ENCODE results near the gene HDAC11.

HDAC11 gene

DNA sequence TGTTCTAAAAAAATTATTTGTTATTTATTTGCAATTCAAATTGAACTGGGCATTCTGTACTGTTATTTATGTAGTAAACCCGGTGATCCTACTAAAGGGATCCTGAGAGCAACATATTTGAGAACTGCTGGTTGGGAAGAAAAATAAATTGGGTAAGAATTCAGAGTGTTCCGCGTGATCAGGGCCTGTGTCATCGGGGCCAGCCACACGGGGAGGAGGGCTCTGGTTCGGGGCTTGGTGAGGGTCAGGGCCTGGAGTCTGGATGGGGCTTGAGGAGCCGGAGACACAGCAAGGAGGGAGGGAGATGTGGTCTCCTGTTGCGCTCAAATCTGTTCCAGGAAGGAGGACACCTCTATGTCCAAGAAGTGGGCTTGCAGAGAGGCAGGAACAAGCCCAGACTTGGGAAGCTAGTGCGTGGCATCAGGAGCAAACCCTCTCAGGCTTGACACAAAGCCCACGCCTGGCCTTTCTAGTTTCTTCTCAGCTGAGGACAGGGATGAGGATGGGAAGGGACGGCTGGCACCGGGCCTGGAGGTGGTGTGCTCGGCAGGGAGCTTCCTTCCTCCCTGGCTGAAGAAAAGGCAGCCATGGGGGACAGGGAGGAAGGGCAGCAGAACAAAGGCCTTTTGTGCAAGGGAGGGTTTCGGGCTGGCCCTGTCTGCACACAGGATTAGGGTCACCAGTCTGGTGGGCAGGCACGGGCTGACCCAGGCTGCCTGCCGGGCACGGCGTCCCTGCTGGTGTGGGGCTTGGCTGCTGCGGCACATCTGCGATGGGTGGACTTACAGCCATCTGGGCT is 45.9 kb downstream of the HDAC11 start:
- no peak for DNase-seq (ENCODE audit: low read depth in 2 of 2)

GRCh38 chr3:13526626-13526949 is 46.5 kb downstream of the HDAC11 start:
- no peak for DNase-seq (ENCODE audit: low read depth in 2 of 2)

DNA sequence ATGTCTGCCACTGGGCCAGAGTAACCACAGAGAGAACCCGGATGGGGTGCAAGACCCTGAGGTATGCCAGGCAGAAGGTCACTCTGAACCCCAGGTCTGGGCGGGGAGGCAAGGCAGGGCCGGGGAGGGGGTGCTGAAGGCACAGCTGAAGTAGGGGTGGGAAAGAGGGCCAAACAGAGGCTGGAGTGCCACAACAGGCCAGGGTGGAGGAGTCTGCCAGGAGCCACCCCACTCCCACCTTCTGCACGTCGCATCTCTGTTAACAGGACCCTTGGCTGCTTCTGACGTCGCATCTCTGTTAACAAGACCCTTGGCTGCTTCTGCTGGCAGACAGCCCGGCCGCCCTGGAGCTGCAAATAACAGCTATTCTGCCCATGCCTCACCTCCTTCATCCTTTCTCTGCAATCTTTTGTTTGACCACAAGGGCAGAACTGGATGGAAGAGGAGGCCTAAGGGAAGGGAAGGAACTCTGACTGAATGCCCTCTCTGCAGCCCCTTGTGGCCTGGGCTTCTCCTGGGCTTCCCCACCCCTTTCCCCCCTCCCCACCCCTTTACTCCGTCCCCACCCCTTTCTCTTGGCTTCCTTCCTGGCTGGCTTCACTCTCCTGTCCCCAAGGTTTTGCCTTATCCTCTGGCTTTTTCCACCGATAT is 48.2 kb downstream of the HDAC11 start:
- DNase-seq (ENCODE audit: low read depth in 2 of 2): no peak

DNA sequence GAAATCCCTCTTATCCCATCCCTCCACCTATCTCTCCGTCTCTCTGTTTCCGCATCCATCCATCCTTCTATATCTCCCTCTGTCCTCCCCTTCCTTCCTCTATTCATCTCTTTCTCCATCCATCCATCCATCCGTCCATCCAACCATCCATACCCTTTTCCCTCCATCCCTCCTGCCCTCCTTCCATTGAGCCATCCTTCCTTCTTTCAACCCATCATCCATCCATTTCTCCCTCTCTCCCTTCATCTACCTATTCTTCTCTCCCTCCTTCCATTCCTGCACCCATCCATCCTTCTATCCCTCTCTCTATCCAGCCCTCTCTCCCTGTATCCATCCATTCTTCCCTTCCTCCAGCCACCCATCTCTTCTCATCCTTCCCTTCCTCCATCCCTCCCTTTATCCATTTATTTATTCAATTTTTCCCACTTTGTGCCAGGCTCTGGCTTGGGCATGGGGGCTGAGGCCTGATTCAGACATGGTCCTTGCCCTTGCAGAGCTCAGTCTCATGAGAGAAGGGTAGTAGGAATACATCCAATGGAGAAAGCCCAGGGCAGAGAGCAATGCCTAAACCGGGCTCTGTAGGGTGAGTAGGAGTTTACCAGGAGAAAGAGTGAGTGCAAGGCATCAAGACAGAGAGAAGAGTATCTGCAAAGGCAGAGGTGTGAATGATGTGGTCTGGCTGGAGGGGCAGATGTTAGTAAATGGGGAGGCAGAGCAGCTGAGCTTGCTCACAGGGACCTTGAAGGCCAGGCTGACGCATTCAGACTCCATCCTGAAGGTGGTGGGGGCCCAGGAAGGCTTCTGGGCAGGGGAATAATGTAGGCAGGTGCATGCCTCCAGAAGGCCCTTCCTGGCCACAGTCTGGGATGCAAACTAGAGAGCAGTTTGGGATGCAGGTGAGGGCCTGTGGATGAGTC is 49.3 kb downstream of the HDAC11 start:
- DNase-seq (ENCODE audit: low read depth in 2 of 2): no peak

- DNase-seq (ENCODE audit: low read depth in 2 of 2): no peak
These were observed 50.3 kb downstream of the HDAC11 start for GRCh38 chr3:13530241-13531009.

- no peak for DNase-seq (ENCODE audit: low read depth in 2 of 2)
These were observed 52.0 kb downstream of the HDAC11 start for GRCh38 chr3:13532085-13532484.

GRCh38 chr3:13532631-13533030 is 52.5 kb downstream of the HDAC11 start:
- no peak for DNase-seq (ENCODE audit: low read depth in 2 of 2)

DNA sequence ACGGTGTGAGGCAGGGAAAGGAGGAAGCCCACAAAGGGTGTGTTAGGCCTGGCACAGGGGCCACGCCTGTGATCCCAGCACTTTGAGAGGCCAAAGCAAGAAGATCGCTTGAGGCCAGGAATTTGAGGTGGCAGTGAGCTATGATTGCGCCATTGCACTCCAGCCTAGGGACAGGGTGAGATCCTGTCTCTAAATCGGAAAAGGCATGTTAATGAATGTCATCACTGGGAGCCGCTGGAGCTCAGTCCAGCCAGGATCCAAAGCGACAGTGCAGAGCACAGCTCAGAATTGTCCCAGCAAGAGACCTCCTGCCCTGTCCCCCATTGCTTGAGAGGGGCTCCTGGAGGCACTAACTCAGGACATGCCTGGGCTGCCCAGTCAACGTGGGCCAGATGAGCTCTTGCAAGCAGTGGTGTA is 53.8 kb downstream of the HDAC11 start:
- DNase-seq (ENCODE audit: low read depth in 2 of 2): no peak

GRCh38 chr3:13535526-13535875 is 55.4 kb downstream of the HDAC11 start:
- DNase-seq (ENCODE audit: low read depth in 2 of 2): no peak

- no peak for DNase-seq (ENCODE audit: low read depth in 2 of 2)
These were observed 55.8 kb downstream of the HDAC11 start for GRCh38 chr3:13535905-13536304.

GRCh38 chr3:13536432-13536831 is 56.3 kb downstream of the HDAC11 start:
- no peak for DNase-seq (ENCODE audit: low read depth in 2 of 2)

- DNase-seq (ENCODE audit: low read depth in 2 of 2): no peak
These were observed 56.7 kb downstream of the HDAC11 start for GRCh38 chr3:13536832-13537231.

- DNase-seq (ENCODE audit: low read depth in 2 of 2): no peak
These were observed 57.3 kb downstream of the HDAC11 start for GRCh38 chr3:13537244-13537908.

- DNase-seq (ENCODE audit: low read depth in 2 of 2): no peak
These were observed 57.8 kb downstream of the HDAC11 start for GRCh38 chr3:13537909-13538296.

- no peak for DNase-seq (ENCODE audit: low read depth in 2 of 2)
These were observed 58.6 kb downstream of the HDAC11 start for GRCh38 chr3:13538520-13539291.

- DNase-seq (ENCODE audit: low read depth in 2 of 2): no peak
These were observed 59.2 kb downstream of the HDAC11 start for GRCh38 chr3:13539292-13539638.

DNA sequence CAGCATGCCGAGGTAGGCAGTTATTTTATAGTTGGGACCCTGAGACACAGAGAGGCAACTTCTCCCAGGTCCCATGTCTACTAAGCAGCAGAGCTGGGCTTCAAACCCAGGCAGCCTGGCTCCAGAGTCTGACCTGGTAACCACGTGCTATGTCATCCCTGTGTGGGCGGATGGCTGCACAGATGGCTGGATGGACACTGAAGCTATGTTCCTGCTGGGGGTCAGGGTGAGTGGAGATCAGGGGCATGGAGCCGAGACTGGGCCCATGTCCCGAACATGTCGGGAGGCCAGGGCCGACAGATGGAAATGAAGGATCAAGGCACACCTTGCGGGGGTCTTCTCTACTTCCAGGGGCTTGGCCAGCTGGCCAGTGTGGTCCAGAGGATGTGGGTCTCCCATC is 59.6 kb downstream of the HDAC11 start:
- DNase-seq (ENCODE audit: low read depth in 2 of 2): no peak

- no peak for DNase-seq (ENCODE audit: low read depth in 2 of 2)
These were observed 60.3 kb downstream of the HDAC11 start for GRCh38 chr3:13540297-13540995.

DNA sequence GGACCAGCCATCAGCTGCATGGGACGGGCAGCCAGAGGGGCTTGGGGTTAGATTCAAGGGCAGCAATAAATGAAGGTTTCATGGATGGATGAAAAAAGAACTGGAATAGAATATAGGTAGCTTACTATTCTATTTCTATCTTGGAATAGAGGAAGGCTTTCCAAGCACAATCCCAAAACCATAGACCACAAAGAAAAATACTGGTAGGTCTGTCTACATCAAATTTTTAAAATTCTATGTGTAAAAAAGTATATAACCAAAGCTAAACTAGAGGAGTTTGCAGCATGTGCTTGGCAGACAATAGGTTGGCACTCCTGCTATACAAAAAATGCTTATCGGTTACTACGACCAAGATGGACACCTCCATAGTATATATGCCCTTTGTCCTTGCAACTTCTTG is 61.6 kb downstream of the HDAC11 start:
- DNase-seq (ENCODE audit: low read depth in 2 of 2): no peak

- DNase-seq (ENCODE audit: low read depth in 2 of 2): no peak
These were observed 62.0 kb downstream of the HDAC11 start for GRCh38 chr3:13542142-13542541.
